ENCODE data around the gene RXRA.

GRCh38 chr9:134337469-134337868, 11.2 kb downstream of the RXRA start:
- TF ChIP-seq GABPA (IDR thresholded peaks at IDR 0.05 in 1 of 2, conservative IDR thresholded peaks at IDR 0.05 in 1 of 2) (no peak), CTCF (IDR thresholded peaks at IDR 0.05; ENCODE audit: low read depth, low read length, missing input control) (no peak), YY1 (IDR thresholded peaks at IDR 0.05) (no peak), TAF1 (conservative IDR thresholded peaks at IDR 0.05) (no peak), SP1 (IDR thresholded peaks at IDR 0.05) (no peak), EGR1 (IDR thresholded peaks at IDR 0.05; ENCODE audit: low read depth in 2 of 2) (no peak), REST (IDR thresholded peaks at IDR 0.05) (no peak), FOXA2 (IDR thresholded peaks at IDR 0.05) (no peak), RXRA (IDR thresholded peaks at IDR 0.05) (no peak)
- TF ChIP-seq, protein P1, sequence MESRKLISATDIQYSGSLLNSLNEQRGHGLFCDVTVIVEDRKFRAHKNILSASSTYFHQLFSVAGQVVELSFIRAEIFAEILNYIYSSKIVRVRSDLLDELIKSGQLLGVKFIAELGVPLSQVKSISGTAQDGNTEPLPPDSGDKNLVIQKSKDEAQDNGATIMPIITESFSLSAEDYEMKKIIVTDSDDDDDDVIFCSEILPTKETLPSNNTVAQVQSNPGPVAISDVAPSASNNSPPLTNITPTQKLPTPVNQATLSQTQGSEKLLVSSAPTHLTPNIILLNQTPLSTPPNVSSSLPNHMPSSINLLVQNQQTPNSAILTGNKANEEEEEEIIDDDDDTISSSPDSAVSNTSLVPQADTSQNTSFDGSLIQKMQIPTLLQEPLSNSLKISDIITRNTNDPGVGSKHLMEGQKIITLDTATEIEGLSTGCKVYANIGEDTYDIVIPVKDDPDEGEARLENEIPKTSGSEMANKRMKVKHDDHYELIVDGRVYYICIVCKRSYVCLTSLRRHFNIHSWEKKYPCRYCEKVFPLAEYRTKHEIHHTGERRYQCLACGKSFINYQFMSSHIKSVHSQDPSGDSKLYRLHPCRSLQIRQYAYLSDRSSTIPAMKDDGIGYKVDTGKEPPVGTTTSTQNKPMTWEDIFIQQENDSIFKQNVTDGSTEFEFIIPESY (IDR thresholded peaks at IDR 0.05), result no peak
- TF ChIP-seq, protein P2, sequence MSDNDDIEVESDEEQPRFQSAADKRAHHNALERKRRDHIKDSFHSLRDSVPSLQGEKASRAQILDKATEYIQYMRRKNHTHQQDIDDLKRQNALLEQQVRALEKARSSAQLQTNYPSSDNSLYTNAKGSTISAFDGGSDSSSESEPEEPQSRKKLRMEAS (IDR thresholded peaks at IDR 0.05), result no peak
